ENCODE measurements around the gene HSBP1. TPM values are rescaled to one million over a fixed set of nuclear protein-coding genes. Genes with fewer than 3 reads are reported as not detected.

HSBP1 gene
- total RNA-seq, result 10 to 100 TPM; 10.7 to 30.5 TPM

GRCh38 chr16:83807710-83808572 is at the start of gene HSBP1:
Gene HSBP1, plus strand, starts transcription at chr16:83807978. Its CDS starts 99 bp downstream, at chr16:83808077.
- peaks cover 0 to 39% of the 10 kb centered on the region in 2 donors for H3K4me1 ChIP-seq
- peaks cover 18% of the 10 kb centered on the region for H3K36me3 ChIP-seq
- no peaks in the 10 kb centered on the region for H3K9me3 ChIP-seq
- peak within 1 kb of the TSS; percentile 82 to 85 for H3K27ac ChIP-seq
- peak; percentile 96 for DNase-seq (ENCODE audit: low spot score)
- peak within 1 kb of the TSS; percentile 90 to 93 for H3K4me3 ChIP-seq
- TF ChIP-seq, protein P1, sequence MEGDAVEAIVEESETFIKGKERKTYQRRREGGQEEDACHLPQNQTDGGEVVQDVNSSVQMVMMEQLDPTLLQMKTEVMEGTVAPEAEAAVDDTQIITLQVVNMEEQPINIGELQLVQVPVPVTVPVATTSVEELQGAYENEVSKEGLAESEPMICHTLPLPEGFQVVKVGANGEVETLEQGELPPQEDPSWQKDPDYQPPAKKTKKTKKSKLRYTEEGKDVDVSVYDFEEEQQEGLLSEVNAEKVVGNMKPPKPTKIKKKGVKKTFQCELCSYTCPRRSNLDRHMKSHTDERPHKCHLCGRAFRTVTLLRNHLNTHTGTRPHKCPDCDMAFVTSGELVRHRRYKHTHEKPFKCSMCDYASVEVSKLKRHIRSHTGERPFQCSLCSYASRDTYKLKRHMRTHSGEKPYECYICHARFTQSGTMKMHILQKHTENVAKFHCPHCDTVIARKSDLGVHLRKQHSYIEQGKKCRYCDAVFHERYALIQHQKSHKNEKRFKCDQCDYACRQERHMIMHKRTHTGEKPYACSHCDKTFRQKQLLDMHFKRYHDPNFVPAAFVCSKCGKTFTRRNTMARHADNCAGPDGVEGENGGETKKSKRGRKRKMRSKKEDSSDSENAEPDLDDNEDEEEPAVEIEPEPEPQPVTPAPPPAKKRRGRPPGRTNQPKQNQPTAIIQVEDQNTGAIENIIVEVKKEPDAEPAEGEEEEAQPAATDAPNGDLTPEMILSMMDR (IDR thresholded peaks at IDR 0.05), result peak in 1 of 2 donors; percentile 47
- H3K27me3 ChIP-seq, result no peaks in the 10 kb centered on the region

GRCh38 chr16:83762141-83762991 is 45.4 kb upstream of the HSBP1 start:
- TF ChIP-seq, protein P1 (IDR thresholded peaks at IDR 0.05), result no peak
- no peaks in the 10 kb centered on the region for H3K4me1 ChIP-seq
- no peak for DNase-seq (ENCODE audit: low spot score)
- H3K27me3 ChIP-seq, result no peaks in the 10 kb centered on the region
- no peak overlapping the region for H3K27ac ChIP-seq
- H3K9me3 ChIP-seq, result peaks cover 0 to 4% of the 10 kb centered on the region in 2 donors
- no peaks in the 10 kb centered on the region for H3K36me3 ChIP-seq
- no peak overlapping the region for H3K4me3 ChIP-seq

DNA sequence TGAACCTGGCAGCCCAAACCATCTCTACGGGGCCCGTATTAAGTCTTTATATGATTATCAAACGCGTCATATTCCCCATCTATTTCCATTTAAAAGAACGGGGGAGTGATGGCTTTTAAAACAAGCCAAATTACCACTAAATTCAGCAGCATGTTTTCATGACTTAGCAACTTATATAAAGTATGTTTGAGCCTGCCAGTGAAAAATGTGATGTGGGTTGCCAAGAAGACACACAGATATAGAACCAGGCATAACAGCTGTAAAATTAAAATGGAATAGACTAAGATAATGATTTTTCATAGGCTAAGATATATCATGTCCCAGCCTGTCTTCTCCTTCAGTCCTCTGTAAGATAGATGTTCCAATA is 44.8 kb upstream of the HSBP1 start:
- Histone ChIP-seq H3K27ac (no peak overlapping the region), H3K4me3 (no peak overlapping the region), H3K36me3 (no peaks in the 10 kb centered on the region), H3K27me3 (no peaks in the 10 kb centered on the region), H3K9me3 (peaks cover 0 to 2% of the 10 kb centered on the region in 2 donors), H3K4me1 (no peaks in the 10 kb centered on the region)
- TF ChIP-seq, protein P1 (IDR thresholded peaks at IDR 0.05), result no peak
- DNase-seq (ENCODE audit: low spot score), result no peak

DNA sequence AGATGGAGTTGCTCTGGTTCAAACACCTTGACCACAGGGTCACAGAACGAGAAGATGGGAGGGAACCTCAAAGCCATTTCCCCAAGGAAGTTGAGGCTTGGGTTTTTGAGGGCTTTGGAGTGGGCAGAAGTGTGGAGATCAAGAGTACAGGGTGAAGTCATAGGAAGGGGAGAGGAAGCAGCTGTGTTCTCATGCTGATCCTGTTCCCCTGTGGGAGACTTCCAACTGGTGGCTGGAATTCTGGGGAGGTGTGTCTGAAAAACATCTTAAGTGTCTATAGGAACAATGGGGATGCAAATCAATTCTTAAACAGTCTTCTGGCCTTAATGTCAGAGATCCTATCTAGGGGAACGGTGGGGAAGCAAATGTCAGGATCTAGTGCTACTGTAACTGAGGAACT is 38.8 kb upstream of the HSBP1 start:
- Histone ChIP-seq H3K27ac (no peak overlapping the region), H3K4me1 (peaks cover 0 to 25% of the 10 kb centered on the region in 2 donors), H3K36me3 (no peaks in the 10 kb centered on the region), H3K4me3 (no peak overlapping the region), H3K27me3 (no peaks in the 10 kb centered on the region), H3K9me3 (no peaks in the 10 kb centered on the region)
- DNase-seq (ENCODE audit: low spot score), result no peak
- TF ChIP-seq, protein P1 (IDR thresholded peaks at IDR 0.05), result no peak

- no peaks in the 10 kb centered on the region for H3K9me3 ChIP-seq
- H3K27me3 ChIP-seq, result no peaks in the 10 kb centered on the region
- no peak for DNase-seq (ENCODE audit: low spot score)
- H3K27ac ChIP-seq, result no peak overlapping the region
- H3K36me3 ChIP-seq, result no peaks in the 10 kb centered on the region
- H3K4me1 ChIP-seq, result peaks cover 0 to 25% of the 10 kb centered on the region in 2 donors
- H3K4me3 ChIP-seq, result no peak overlapping the region
- TF ChIP-seq, protein P1 (IDR thresholded peaks at IDR 0.05), result no peak
Measured at GRCh38 chr16:83769397-83770008, 38.3 kb upstream of the HSBP1 start.

All from right atrium auricular region (tissue), 2 donors.